ENCODE data around the gene INPP1. TPM values are rescaled to one million over a fixed set of nuclear protein-coding genes. Genes with fewer than 3 reads are reported as not detected.

INPP1 gene
- total and polyA plus RNA-seq, 4 donors = 9.1 to 13.2 (median 12.4) TPM

DNA sequence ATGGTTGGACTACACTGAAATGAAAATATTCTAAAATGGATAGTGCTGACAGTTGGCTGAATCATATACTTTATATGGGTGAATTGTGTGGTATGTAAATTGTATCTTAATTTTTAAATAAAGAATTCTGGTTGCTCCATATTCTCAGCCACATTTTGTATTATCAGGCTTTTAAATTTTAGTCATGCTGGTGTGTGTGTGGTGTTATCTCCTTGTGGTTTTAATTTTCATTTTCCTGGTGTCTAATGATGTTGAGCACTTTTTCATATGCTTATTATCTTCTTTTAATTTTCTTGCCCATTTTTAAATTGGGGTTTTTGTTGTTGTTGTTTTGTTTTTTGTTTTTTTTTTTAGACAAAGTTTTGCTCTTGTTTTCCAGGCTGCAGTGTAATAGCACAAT, 20.0 kb upstream of the INPP1 start (continued):
- TF ChIP-seq, protein P1, sequence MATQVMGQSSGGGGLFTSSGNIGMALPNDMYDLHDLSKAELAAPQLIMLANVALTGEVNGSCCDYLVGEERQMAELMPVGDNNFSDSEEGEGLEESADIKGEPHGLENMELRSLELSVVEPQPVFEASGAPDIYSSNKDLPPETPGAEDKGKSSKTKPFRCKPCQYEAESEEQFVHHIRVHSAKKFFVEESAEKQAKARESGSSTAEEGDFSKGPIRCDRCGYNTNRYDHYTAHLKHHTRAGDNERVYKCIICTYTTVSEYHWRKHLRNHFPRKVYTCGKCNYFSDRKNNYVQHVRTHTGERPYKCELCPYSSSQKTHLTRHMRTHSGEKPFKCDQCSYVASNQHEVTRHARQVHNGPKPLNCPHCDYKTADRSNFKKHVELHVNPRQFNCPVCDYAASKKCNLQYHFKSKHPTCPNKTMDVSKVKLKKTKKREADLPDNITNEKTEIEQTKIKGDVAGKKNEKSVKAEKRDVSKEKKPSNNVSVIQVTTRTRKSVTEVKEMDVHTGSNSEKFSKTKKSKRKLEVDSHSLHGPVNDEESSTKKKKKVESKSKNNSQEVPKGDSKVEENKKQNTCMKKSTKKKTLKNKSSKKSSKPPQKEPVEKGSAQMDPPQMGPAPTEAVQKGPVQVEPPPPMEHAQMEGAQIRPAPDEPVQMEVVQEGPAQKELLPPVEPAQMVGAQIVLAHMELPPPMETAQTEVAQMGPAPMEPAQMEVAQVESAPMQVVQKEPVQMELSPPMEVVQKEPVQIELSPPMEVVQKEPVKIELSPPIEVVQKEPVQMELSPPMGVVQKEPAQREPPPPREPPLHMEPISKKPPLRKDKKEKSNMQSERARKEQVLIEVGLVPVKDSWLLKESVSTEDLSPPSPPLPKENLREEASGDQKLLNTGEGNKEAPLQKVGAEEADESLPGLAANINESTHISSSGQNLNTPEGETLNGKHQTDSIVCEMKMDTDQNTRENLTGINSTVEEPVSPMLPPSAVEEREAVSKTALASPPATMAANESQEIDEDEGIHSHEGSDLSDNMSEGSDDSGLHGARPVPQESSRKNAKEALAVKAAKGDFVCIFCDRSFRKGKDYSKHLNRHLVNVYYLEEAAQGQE (IDR thresholded peaks at IDR 0.05) = no peak

DNA sequence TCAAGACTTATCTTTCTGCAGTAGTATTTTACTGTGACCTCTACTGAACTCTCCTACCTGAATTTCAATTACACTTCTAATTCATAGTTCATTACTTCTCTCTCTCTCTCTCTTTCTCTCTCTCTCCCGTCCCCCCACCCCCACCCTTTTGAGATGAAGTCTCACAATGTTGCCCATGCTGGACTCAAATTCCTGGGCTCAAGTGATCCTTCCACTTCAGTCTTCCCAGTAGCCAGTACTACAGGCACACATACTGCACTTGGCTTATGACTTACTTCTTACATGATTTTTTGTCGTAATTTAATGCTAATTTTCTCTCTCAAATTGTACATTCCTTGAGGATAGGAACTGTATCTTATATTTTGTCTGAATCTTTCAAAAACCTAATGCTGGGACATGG, 17.8 kb upstream of the INPP1 start:
- TF ChIP-seq FOXA1 (IDR thresholded peaks at IDR 0.05) = no peak
- no peak for TF ChIP-seq SP1 (IDR thresholded peaks at IDR 0.05)
- TF ChIP-seq HNF4G (IDR thresholded peaks at IDR 0.05) = no peak
- no peak for TF ChIP-seq EGR1 (IDR thresholded peaks at IDR 0.05; ENCODE audit: low read depth in 2 of 2)
- TF ChIP-seq TAF1 (conservative IDR thresholded peaks at IDR 0.05) = no peak
- TF ChIP-seq, protein P2, sequence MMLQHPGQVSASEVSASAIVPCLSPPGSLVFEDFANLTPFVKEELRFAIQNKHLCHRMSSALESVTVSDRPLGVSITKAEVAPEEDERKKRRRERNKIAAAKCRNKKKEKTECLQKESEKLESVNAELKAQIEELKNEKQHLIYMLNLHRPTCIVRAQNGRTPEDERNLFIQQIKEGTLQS (IDR thresholded peaks at IDR 0.05) = no peak
- no peak for TF ChIP-seq RAD21 (IDR thresholded peaks at IDR 0.05)
- TF ChIP-seq, protein P3, sequence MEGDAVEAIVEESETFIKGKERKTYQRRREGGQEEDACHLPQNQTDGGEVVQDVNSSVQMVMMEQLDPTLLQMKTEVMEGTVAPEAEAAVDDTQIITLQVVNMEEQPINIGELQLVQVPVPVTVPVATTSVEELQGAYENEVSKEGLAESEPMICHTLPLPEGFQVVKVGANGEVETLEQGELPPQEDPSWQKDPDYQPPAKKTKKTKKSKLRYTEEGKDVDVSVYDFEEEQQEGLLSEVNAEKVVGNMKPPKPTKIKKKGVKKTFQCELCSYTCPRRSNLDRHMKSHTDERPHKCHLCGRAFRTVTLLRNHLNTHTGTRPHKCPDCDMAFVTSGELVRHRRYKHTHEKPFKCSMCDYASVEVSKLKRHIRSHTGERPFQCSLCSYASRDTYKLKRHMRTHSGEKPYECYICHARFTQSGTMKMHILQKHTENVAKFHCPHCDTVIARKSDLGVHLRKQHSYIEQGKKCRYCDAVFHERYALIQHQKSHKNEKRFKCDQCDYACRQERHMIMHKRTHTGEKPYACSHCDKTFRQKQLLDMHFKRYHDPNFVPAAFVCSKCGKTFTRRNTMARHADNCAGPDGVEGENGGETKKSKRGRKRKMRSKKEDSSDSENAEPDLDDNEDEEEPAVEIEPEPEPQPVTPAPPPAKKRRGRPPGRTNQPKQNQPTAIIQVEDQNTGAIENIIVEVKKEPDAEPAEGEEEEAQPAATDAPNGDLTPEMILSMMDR (IDR thresholded peaks at IDR 0.05; ENCODE audit: low read depth, low read length, missing input control) = no peak
- no peak for TF ChIP-seq YY1 (IDR thresholded peaks at IDR 0.05)
- no peak for TF ChIP-seq HNF4A (conservative IDR thresholded peaks at IDR 0.05)
- TF ChIP-seq JUND (IDR thresholded peaks at IDR 0.05) = no peak
- TF ChIP-seq GABPA (IDR thresholded peaks at IDR 0.05 in 1 of 2, conservative IDR thresholded peaks at IDR 0.05 in 1 of 2) = no peak
- no peak for TF ChIP-seq NR2F2 (IDR thresholded peaks at IDR 0.05)
- TF ChIP-seq, protein P4, sequence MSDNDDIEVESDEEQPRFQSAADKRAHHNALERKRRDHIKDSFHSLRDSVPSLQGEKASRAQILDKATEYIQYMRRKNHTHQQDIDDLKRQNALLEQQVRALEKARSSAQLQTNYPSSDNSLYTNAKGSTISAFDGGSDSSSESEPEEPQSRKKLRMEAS (IDR thresholded peaks at IDR 0.05) = no peak
- peaks cover 0 to 2% (median 0%) of the 10 kb centered on the region in 4 donors for H3K4me1 ChIP-seq (ENCODE audit: control insufficient read depth in 4 of 4, insufficient read depth in 4 of 4, low read length in 3 of 4)
- no peak overlapping the region for H3K9ac ChIP-seq (ENCODE audit: low read depth in 1 of 2, low read length in 2 of 2)
- no peak overlapping the region for H3K4me3 ChIP-seq (ENCODE audit: low read depth in 1 of 3, low read length in 3 of 3)
- 70% methylated on average over 2 of the region's 2 CpGs for whole genome bisulfite sequencing
- no peak for DNase-seq (ENCODE audit: low spot score)
- H3K9me3 ChIP-seq (ENCODE audit: control insufficient read depth in 4 of 4, low read length in 3 of 4) = no peaks in the 10 kb centered on the region
- H3K36me3 ChIP-seq (ENCODE audit: control insufficient read depth in 4 of 4, insufficient read depth in 3 of 4, low read depth in 1 of 4, low read length in 3 of 4) = no peaks in the 10 kb centered on the region
- H3K27ac ChIP-seq (ENCODE audit: low read depth in 1 of 2, low read length in 2 of 2) = no peak overlapping the region
- no peaks in the 10 kb centered on the region for H3K27me3 ChIP-seq (ENCODE audit: control insufficient read depth in 4 of 4, insufficient read depth in 4 of 4, low read length in 3 of 4)

DNA sequence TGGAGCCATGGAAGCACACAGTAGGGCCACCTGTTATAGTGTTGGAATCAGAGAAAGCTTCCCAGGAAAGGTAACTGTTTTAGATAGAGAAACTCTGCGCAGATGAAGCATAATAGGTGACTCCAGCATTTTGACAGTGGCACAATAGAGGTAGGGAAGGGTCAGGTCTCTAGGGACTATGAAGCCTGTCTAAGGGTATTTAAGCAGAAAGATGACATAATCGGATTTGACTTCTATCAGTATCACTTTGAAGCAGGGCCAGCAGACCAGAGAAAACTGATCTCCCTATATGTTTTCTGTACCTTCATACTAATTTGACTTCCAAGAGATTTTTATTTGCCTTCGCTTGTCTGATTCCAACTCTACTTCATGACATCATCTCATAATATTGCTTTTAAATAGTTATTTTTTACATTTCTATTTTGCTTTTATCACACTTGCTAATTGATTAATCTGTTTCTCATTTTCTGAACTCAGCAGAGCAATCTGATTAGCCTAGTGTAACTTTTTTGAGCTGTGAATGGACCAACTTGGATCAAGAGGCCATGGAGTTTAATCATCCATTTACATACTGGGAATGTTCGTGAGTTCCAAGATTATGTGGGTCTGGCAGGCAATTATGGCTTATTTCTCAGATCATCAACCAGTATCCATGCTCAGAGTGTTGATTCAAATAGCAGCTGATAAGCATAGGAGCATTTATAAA, 15.4 kb upstream of the INPP1 start:
- H3K36me3 ChIP-seq (ENCODE audit: control insufficient read depth in 4 of 4, insufficient read depth in 3 of 4, low read depth in 1 of 4, low read length in 3 of 4) = no peaks in the 10 kb centered on the region
- no peaks in the 10 kb centered on the region for H3K9me3 ChIP-seq (ENCODE audit: control insufficient read depth in 4 of 4, low read length in 3 of 4)
- H3K9ac ChIP-seq (ENCODE audit: low read depth in 1 of 2, low read length in 2 of 2) = no peak overlapping the region
- no peak overlapping the region for H3K4me3 ChIP-seq (ENCODE audit: low read depth in 1 of 3, low read length in 3 of 3)
- H3K27me3 ChIP-seq (ENCODE audit: control insufficient read depth in 4 of 4, insufficient read depth in 4 of 4, low read length in 3 of 4) = no peaks in the 10 kb centered on the region
- no peak overlapping the region for H3K27ac ChIP-seq (ENCODE audit: low read depth in 1 of 2, low read length in 2 of 2)
- peaks cover 0 to 1% (median under 1%) of the 10 kb centered on the region in 4 donors for H3K4me1 ChIP-seq (ENCODE audit: control insufficient read depth in 4 of 4, insufficient read depth in 4 of 4, low read length in 3 of 4)
- no peak for DNase-seq (ENCODE audit: low spot score)
- 78% methylated on average over 4 of the region's 4 CpGs for WGBS
- TF ChIP-seq NR2F2 (IDR thresholded peaks at IDR 0.05) = no peak
- no peak for TF ChIP-seq TAF1 (conservative IDR thresholded peaks at IDR 0.05)
- TF ChIP-seq FOXA1 (IDR thresholded peaks at IDR 0.05) = no peak
- TF ChIP-seq SP1 (IDR thresholded peaks at IDR 0.05) = no peak
- no peak for TF ChIP-seq GABPA (IDR thresholded peaks at IDR 0.05 in 1 of 2, conservative IDR thresholded peaks at IDR 0.05 in 1 of 2)
- TF ChIP-seq EGR1 (IDR thresholded peaks at IDR 0.05; ENCODE audit: low read depth in 2 of 2) = no peak
- TF ChIP-seq, protein P3 (IDR thresholded peaks at IDR 0.05; ENCODE audit: low read depth, low read length, missing input control) = no peak
- TF ChIP-seq, protein P5, sequence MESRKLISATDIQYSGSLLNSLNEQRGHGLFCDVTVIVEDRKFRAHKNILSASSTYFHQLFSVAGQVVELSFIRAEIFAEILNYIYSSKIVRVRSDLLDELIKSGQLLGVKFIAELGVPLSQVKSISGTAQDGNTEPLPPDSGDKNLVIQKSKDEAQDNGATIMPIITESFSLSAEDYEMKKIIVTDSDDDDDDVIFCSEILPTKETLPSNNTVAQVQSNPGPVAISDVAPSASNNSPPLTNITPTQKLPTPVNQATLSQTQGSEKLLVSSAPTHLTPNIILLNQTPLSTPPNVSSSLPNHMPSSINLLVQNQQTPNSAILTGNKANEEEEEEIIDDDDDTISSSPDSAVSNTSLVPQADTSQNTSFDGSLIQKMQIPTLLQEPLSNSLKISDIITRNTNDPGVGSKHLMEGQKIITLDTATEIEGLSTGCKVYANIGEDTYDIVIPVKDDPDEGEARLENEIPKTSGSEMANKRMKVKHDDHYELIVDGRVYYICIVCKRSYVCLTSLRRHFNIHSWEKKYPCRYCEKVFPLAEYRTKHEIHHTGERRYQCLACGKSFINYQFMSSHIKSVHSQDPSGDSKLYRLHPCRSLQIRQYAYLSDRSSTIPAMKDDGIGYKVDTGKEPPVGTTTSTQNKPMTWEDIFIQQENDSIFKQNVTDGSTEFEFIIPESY (IDR thresholded peaks at IDR 0.05) = no peak
- TF ChIP-seq FOXA2 (IDR thresholded peaks at IDR 0.05) = no peak
- no peak for TF ChIP-seq RAD21 (IDR thresholded peaks at IDR 0.05)
- TF ChIP-seq RXRA (IDR thresholded peaks at IDR 0.05) = no peak
- TF ChIP-seq, protein P4 (IDR thresholded peaks at IDR 0.05) = no peak
- TF ChIP-seq YY1 (IDR thresholded peaks at IDR 0.05) = no peak
- TF ChIP-seq JUND (IDR thresholded peaks at IDR 0.05) = no peak
- TF ChIP-seq HNF4G (IDR thresholded peaks at IDR 0.05) = no peak

Data from liver (tissue), 9 donors.